Brain microvascular endothelial cell (primary cell): ENCODE measurements around the gene PHAF1.
A peak's percentile ranks its signal among the peaks of the same experiment; 100 is the strongest.
"Not testable (repeated sequence)": the region's sequence is repeated elsewhere in the genome, so short reads cannot be mapped to it uniquely, and the experiment has no call there.

Source experiments
- DNase-seq: peaks from one replicate; pipeline ENCODE4 v3.0.0-alpha.2; 2020
- H3K27ac ChIP-seq: fragments of 250-450 bp; sonication (Bioruptor Pico); 2 replicates; pipeline ENCODE4 v1.5.1; 2020; ENCODE audit warnings: mild to moderate bottlenecking, moderate library complexity
- H3K27me3 ChIP-seq: fragments of 250-450 bp; sonication (Bioruptor Pico); replicated peaks from 2 replicates; pipeline ENCODE4 v1.5.1; 2020; ENCODE audit warnings: mild to moderate bottlenecking
- H3K36me3 ChIP-seq: fragments of 250-450 bp; sonication (Bioruptor Pico); replicated peaks from 2 replicates; pipeline ENCODE4 v1.5.1; 2020; ENCODE audit warnings: mild to moderate bottlenecking
- H3K4me3 ChIP-seq: 2 replicates; pipeline ENCODE4 v1.5.1; 2011; ENCODE audit warnings: low read depth, mild to moderate bottlenecking, control low read depth, low read length, moderate library complexity
- CTCF ChIP-seq: IDR thresholded peaks from 2 replicates; pipeline ENCODE4 v1.5.1; 2011; ENCODE audit warnings: low read depth, mild to moderate bottlenecking, moderate library complexity, low read length, control low read depth, inconsistent platforms; ENCODE audit errors: missing control alignments
- in situ Hi-C: cut with HindIII; loops from 2 replicates; pipeline ENCODE4 v1.10.0; 2017; ENCODE audit warnings: low sequenced_read_pairs, low pct_ligation_motif_present

Gene PHAF1

DNA sequence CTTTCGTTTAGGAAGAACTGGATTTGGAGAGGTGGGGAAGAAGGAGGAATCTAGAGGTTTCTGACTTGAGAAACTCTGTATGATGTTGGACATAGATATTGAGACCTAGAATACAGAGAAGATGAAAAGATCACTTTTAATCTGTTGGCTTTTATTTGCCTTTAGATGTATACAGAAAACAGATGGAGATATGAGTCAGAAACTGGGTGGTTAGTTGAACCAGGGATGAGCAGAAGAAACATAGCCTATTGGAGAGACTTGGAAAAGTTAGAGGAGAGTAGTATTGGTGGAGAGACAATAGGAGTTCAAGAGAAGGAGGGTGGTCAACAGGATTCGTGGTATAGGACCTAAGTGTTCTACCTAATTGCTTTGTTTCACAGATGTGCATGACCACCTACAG, 5.1 kb downstream of the PHAF1 start:
- H3K27ac ChIP-seq = no peak overlapping the region
- H3K4me3 ChIP-seq = no peak overlapping the region
- no peak for DNase-seq
- TF ChIP-seq CTCF = no peak
- H3K27me3 ChIP-seq = no peaks in the 10 kb centered on the region
- H3K36me3 ChIP-seq = no peaks in the 10 kb centered on the region
- in situ Hi-C loops = no loop called here

- in situ Hi-C loops = no loop called here
- TF ChIP-seq CTCF = no peak
- H3K4me3 ChIP-seq = no peak overlapping the region
- DNase-seq = peak; percentile 81
- peak overlapping the region; percentile 32 for H3K27ac ChIP-seq
- H3K36me3 ChIP-seq = no peaks in the 10 kb centered on the region
- no peaks in the 10 kb centered on the region for H3K27me3 ChIP-seq
Measured at GRCh38 chr16:67115639-67116038, 5.9 kb downstream of the PHAF1 start.

DNA sequence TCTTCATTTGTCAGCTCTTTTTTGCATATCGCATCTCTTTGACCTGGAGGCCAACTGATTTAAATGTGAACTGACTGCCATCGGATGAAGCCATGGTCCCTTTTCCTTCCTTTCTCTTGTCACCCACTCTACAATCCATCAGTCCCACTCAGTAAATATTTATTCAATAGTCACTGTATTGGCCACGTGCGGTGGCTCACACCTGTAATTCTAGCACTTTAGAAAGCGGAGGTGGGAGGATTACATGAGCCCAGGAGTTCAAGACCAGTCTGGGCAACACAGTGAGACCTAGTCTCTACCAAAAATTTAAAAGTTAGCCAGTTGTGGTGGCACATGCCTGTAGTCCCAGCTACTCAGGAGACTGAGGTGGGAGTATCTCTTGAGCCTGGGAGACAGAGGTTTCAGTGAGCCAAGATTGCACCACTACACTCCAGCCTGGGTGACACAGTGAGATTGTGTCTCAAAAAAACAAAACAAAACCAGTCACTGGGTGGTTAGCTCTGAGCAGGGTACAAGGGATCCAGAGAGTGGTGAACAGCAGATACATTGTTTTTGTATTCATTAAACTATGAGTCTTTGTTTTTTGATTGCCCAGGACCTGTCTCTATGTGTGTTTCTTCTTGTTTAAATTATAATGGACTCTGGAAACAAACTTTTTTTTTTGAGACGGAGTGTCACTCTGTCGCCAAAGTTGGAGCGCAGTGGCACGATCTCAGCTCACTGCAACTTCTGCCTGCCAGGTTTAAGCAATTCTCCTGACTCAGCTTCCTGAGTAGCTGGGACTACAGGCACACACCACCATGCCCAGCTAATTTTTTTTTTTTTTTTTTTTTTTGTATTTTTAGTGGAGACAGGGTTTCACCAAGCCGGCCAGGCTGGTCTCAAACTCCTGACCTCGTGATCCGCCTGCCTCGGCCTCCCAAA, 6.9 kb downstream of the PHAF1 start:
- Histone ChIP-seq H3K36me3 (peaks cover 4% of the 10 kb centered on the region), H3K4me3 (no peak overlapping the region), H3K27me3 (no peaks in the 10 kb centered on the region), H3K27ac (no peak overlapping the region)
- no peak for TF ChIP-seq CTCF
- in situ Hi-C loops = no loop called here
- no peak for DNase-seq

GRCh38 chr16:67117716-67118115, 8.0 kb downstream of the PHAF1 start:
- DNase-seq = no peak
- Histone ChIP-seq H3K27ac (no peak overlapping the region), H3K27me3 (no peaks in the 10 kb centered on the region), H3K36me3 (peaks cover 11% of the 10 kb centered on the region), H3K4me3 (no peak overlapping the region)
- no peak for TF ChIP-seq CTCF
- in situ Hi-C loops = no loop called here

DNA sequence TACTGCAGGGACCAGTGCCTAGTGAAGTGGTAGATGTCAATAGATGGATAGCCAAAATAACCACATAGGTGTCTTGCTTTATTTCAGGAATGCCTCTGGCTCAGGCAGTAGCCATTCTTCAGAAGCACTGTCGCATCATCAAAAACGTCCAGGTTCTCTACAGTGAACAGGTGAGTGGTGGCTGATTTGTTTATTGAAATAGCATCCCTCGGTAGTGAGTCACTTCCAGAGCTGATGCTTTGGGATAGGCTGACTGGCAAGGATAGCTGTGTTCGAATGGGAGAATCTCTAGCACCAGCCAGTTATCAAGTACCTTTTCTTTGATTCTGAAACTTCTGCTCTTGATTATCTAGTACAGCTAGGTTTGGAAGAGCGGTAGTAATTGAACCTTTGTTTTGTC, 10.3 kb downstream of the PHAF1 start:
- Histone ChIP-seq H3K27ac (no peak overlapping the region), H3K27me3 (no peaks in the 10 kb centered on the region), H3K36me3 (peaks cover 18% of the 10 kb centered on the region), H3K4me3 (no peak overlapping the region)
- no peak for TF ChIP-seq CTCF
- DNase-seq = no peak
- in situ Hi-C loops = no loop called here

- DNase-seq, H3K27ac ChIP-seq, H3K4me3 ChIP-seq, H3K27me3 ChIP-seq, in situ Hi-C loops: not testable (repeated sequence)
- peaks cover 18% of the 10 kb centered on the region for H3K36me3 ChIP-seq
Measured at GRCh38 chr16:67122799-67123198, 13.1 kb downstream of the PHAF1 start.
